GM12874 (cell line): ENCODE results near the gene FAM170B.

Source experiments
- TF ChIP-seq, protein P1 (sequence below): IDR thresholded peaks from 2 replicates; pipeline ENCODE4 v1.5.1; 2011; ENCODE audit warnings: low read depth, mild to moderate bottlenecking, control low read depth, low read length, moderate library complexity; ENCODE audit not compliant: insufficient read depth

Gene FAM170B

GRCh38 chr10:49154641-49155040 lies 20.8 kb upstream of the FAM170B start:
- TF ChIP-seq, protein P1, sequence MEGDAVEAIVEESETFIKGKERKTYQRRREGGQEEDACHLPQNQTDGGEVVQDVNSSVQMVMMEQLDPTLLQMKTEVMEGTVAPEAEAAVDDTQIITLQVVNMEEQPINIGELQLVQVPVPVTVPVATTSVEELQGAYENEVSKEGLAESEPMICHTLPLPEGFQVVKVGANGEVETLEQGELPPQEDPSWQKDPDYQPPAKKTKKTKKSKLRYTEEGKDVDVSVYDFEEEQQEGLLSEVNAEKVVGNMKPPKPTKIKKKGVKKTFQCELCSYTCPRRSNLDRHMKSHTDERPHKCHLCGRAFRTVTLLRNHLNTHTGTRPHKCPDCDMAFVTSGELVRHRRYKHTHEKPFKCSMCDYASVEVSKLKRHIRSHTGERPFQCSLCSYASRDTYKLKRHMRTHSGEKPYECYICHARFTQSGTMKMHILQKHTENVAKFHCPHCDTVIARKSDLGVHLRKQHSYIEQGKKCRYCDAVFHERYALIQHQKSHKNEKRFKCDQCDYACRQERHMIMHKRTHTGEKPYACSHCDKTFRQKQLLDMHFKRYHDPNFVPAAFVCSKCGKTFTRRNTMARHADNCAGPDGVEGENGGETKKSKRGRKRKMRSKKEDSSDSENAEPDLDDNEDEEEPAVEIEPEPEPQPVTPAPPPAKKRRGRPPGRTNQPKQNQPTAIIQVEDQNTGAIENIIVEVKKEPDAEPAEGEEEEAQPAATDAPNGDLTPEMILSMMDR, result no peak

DNA sequence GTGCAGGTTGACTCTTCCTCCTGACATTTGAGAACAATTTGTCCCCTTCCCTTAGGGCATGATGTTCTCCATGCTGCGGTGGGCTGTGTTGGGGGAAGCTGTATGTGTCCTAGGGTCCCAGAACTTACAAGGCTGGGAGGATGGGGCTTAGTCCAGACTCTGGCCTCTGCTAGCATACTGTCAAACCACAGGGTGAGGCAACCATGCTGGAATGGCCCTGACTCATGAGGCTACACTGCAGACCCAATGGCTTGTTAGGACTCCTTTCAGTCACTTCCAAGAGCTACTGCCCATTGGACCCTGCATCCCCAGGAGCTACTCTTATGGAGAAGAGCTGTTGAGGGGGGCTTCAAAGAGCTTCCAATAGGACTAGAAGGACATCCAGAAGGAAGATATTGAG lies 20.1 kb upstream of the FAM170B start:
- TF ChIP-seq, protein P1, result no peak

- TF ChIP-seq, protein P1, result no peak
Observed at GRCh38 chr10:49153115-49153514, 19.3 kb upstream of the FAM170B start.

- TF ChIP-seq, protein P1, result no peak
Observed at GRCh38 chr10:49152663-49153062, 18.8 kb upstream of the FAM170B start.

DNA sequence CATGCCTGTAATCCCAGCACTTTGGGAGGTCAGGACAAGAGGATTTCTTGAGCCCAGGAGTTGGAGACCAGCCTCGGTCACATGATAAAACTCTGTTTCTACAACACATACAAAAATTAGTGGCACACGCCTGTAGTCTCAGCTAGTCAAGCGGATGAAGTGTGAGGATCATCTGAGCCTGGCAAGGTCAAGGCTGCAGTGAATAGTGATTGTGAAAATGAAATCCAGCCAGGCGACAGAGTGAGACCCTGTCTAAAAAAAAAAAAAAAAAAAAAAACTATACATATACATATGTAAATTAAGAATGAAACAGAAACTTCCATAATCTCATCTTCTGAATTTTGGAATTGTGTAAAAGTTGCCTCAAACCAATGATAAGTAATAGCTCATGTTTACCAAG lies 18.2 kb upstream of the FAM170B start:
- TF ChIP-seq, protein P1, result no peak

- TF ChIP-seq, protein P1, result no peak
Observed at GRCh38 chr10:49151481-49151880, 17.7 kb upstream of the FAM170B start.

DNA sequence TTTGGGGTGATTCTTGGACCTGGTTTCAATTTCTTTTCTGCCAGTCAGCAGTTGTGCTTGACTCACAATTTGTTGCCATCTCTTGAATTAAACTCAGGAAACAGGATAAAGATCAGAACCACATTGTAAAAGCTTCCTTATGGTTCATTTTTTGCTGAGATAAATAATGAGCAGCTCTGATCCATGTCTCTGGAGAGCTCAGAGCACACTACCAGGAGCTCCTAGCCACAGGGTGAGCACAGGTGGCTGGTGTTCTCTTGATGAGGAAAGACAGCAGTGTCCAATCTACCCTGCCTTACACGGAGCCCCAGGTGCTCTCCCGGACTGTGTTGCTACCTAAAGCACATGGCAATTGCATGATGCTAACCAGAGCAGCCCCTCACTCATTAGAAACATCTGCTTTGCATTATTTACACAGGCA lies 17.2 kb upstream of the FAM170B start:
- TF ChIP-seq, protein P1, result no peak

DNA sequence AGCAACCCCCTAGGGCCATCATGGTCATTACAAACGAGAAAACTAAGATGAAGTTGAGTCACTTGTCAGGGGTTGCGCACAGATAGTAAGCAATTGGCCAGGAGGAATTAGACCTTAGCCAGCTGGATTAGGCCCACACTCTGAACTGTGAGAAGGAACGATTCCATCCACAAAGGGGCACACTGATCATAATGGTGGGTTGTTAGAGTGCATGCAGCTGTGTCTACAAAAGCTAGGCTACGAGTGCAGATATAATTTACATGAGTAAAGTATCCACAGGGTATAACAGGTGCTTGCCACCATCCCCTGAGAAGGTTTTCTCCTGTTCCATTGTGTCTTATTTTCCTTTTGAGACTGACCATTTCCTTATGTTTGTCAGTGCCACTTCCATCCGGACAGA lies 16.6 kb upstream of the FAM170B start:
- TF ChIP-seq, protein P1, result no peak
